ENCODE measurements around the gene DND1.
"Not testable (repeated sequence)": the region's sequence is repeated elsewhere in the genome, so short reads cannot be mapped to it uniquely, and the experiment has no call there.

Gene DND1

GRCh38 chr5:140677947-140678346, 4.6 kb upstream of the DND1 start:
- no peak for DNase-seq
- in situ Hi-C loops (cut with MboI; ENCODE audit: low pct_unique_long_range_greater_than_20kb, low sequenced_read_pairs) = no loop called here

GRCh38 chr5:140674629-140675028, 1.3 kb upstream of the DND1 start:
- in situ Hi-C loops (cut with MboI; ENCODE audit: low pct_unique_long_range_greater_than_20kb, low sequenced_read_pairs) = no loop called here
- DNase-seq = no peak

GRCh38 chr5:140674211-140674610, 835 bp upstream of the DND1 start:
- in situ Hi-C loops (cut with MboI; ENCODE audit: low pct_unique_long_range_greater_than_20kb, low sequenced_read_pairs) = no loop called here
- no peak for DNase-seq

GRCh38 chr5:140672455-140673186, 755 bp downstream of the DND1 start:
- no peak for DNase-seq
- in situ Hi-C loops (cut with MboI; ENCODE audit: low pct_unique_long_range_greater_than_20kb, low sequenced_read_pairs) = no loop called here

- in situ Hi-C loops (cut with MboI; ENCODE audit: low pct_unique_long_range_greater_than_20kb, low sequenced_read_pairs) = no loop called here
- no peak for DNase-seq
Observed at GRCh38 chr5:140671472-140672125, 1.8 kb downstream of the DND1 start.

GRCh38 chr5:140671035-140671434, 2.3 kb downstream of the DND1 start:
- in situ Hi-C loops (cut with MboI; ENCODE audit: low pct_unique_long_range_greater_than_20kb, low sequenced_read_pairs); DNase-seq: not testable (repeated sequence)

- DNase-seq = peak; percentile 97
- in situ Hi-C loops (cut with MboI; ENCODE audit: low pct_unique_long_range_greater_than_20kb, low sequenced_read_pairs) = no loop called here
Observed at GRCh38 chr5:140664359-140665119, 8.8 kb downstream of the DND1 start, which contains the start of gene WDR55. Gene WDR55, plus strand, starts transcription at chr5:140664904. Its CDS starts 9 bp downstream, at chr5:140664913.

GRCh38 chr5:140664030-140664358, 9.4 kb downstream of the DND1 start:
- in situ Hi-C loops (cut with MboI; ENCODE audit: low pct_unique_long_range_greater_than_20kb, low sequenced_read_pairs) = no loop called here
- DNase-seq = no peak

- in situ Hi-C loops (cut with MboI; ENCODE audit: low pct_unique_long_range_greater_than_20kb, low sequenced_read_pairs) = not testable (repeated sequence)
Observed at GRCh38 chr5:140660371-140660770, 13.0 kb downstream of the DND1 start.

GRCh38 chr5:140658870-140659269, 14.5 kb downstream of the DND1 start:
- in situ Hi-C loops (cut with MboI; ENCODE audit: low pct_unique_long_range_greater_than_20kb, low sequenced_read_pairs) = no loop called here
- DNase-seq = no peak

More at GRCh38 chr5:140660371-140660770, 13.0 kb downstream of the DND1 start:
- not testable (repeated sequence) for DNase-seq

GRCh38 chr5:140647042-140647419, 26.3 kb downstream of the DND1 start:
- in situ Hi-C loops (cut with MboI; ENCODE audit: low pct_unique_long_range_greater_than_20kb, low sequenced_read_pairs) = no loop called here
- DNase-seq = no peak

GRCh38 chr5:140642718-140643117, 30.7 kb downstream of the DND1 start:
- DNase-seq = no peak
- in situ Hi-C loops (cut with MboI; ENCODE audit: low pct_unique_long_range_greater_than_20kb, low sequenced_read_pairs) = no loop called here

GRCh38 chr5:140641716-140642115, 31.7 kb downstream of the DND1 start:
- in situ Hi-C loops (cut with MboI; ENCODE audit: low pct_unique_long_range_greater_than_20kb, low sequenced_read_pairs) = no loop called here
- no peak for DNase-seq

- in situ Hi-C loops (cut with MboI; ENCODE audit: low pct_unique_long_range_greater_than_20kb, low sequenced_read_pairs) = no loop called here
- peak; percentile 98 for DNase-seq
Observed at GRCh38 chr5:140639148-140639981, 34.0 kb downstream of the DND1 start, which contains the start of gene TMCO6. Gene TMCO6, plus strand, starts transcription at chr5:140639451. Its CDS starts 77 bp downstream, at chr5:140639528.

- in situ Hi-C loops (cut with MboI; ENCODE audit: low pct_unique_long_range_greater_than_20kb, low sequenced_read_pairs); DNase-seq: not testable (repeated sequence)
Observed at GRCh38 chr5:140638898-140639147, 34.6 kb downstream of the DND1 start.

- in situ Hi-C loops (cut with MboI; ENCODE audit: low pct_unique_long_range_greater_than_20kb, low sequenced_read_pairs) = no loop called here
Observed at GRCh38 chr5:140637371-140638100, 35.8 kb downstream of the DND1 start.

GRCh38 chr5:140635291-140636257, 37.8 kb downstream of the DND1 start:
- DNase-seq = no peak
- in situ Hi-C loops (cut with MboI; ENCODE audit: low pct_unique_long_range_greater_than_20kb, low sequenced_read_pairs) = no loop called here

More at GRCh38 chr5:140637371-140638100, 35.8 kb downstream of the DND1 start:
- DNase-seq = no peak

GRCh38 chr5:140634103-140634502, 39.3 kb downstream of the DND1 start:
- in situ Hi-C loops (cut with MboI; ENCODE audit: low pct_unique_long_range_greater_than_20kb, low sequenced_read_pairs) = no loop called here
- DNase-seq = no peak
